ENCODE data around the gene HSPB6.
"Not testable (repeated sequence)": the region's sequence is repeated elsewhere in the genome, so short reads cannot be mapped to it uniquely, and the experiment has no call there.

The HSPB6 gene

DNA sequence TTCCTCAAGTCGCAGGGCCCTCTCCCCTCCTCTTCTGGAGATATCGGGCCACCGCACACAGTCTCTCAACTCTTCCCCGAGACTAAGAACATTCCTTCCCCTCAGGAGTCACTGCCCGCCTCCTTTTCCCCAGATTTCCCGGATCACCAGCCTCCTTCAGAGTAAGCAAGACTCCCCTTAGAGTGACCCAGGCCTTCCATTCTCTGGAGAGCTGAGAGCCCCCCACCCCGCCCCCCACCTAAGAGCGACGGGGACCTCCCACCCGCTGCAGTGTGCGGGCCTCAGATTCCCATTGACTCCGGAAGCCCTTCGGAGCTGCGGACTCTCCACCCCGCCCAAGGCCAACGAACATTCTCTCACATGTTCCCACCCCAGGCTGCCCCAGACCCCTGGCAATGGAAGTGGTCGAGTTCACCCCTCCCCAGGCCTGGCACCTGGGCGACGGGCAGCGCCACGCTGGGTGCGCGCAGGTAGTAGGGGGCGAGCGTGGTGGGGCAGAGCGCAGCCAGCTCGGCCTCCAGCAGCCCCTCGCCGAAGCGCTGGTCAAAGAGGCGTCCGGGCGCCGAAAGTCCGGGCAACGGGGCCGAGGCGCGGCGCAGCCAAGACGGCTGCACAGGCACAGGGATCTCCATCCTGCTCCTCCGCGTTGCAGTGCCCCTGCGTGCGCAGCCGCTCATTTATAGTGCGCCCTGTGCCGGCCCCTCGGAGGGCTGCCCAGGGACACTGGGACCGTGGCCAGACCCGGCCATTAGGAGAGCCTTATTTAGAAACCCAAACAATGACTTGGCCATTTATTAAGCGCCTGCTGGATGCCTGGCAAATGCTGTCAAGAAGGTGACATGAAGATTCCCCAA, at the start of gene HSPB6:
Gene HSPB6 (minus strand): TSS at position 653 of the 854 bp plus-strand sequence. CDS start 21 bp downstream, at position 632.
- no peak for DNase-seq (ENCODE audit: low read depth in 2 of 2)

- DNase-seq (ENCODE audit: low read depth in 2 of 2), result no peak
Observed at GRCh38 chr19:35806597-35806996, 49.8 kb upstream of the HSPB6 start.

GRCh38 chr19:35805526-35806102, 48.8 kb upstream of the HSPB6 start:
- DNase-seq (ENCODE audit: low read depth in 2 of 2), result no peak

- DNase-seq (ENCODE audit: low read depth in 2 of 2), result no peak
Observed at GRCh38 chr19:35801828-35802227, 45.0 kb upstream of the HSPB6 start.

DNA sequence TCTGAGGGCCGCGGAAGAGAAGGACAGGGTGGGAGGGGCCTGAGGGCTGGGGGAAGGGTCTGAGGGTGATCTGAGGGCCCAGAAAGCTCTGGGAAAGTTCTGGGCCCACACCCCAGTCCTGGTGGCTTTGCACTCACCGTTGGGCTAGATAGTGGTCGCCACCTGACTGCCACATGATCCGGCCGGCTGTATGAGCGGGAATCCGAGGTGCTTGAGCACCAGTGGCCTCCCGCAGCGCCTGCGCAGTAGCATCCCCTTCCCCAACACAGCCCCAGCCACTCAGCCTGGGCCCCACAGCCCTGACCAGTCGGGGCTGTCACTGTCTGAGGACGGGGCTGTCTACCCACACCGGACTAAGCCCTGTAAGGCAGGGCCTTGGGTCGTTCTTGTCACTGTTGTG, 40.8 kb upstream of the HSPB6 start:
- DNase-seq (ENCODE audit: low read depth in 2 of 2), result no peak

- no peak for DNase-seq (ENCODE audit: low read depth in 2 of 2)
Observed at GRCh38 chr19:35796645-35797542, 40.1 kb upstream of the HSPB6 start.

DNA sequence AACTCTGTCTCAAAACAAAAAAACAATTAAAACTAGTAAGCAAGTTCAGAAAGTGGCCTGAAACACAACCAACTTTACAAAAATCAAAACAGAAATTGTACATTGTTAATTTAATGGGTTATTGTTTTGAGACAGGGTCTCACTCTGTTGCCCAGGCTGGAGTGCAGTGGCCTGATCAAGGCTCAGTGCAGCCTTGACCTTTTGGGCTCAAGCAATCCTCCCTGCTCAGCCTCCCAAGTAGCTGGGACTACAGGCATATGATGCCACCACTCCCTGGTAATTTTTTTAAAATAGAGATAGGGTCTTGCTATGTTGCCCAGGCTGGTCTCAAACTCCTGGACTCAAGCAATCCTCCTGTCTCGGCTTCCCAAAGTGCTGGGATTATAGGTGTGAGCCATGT, 38.7 kb upstream of the HSPB6 start:
- DNase-seq (ENCODE audit: low read depth in 2 of 2), result not testable (repeated sequence)

GRCh38 chr19:35793381-35794165, 36.7 kb upstream of the HSPB6 start:
- DNase-seq (ENCODE audit: low read depth in 2 of 2), result no peak

GRCh38 chr19:35792888-35793287, 36.1 kb upstream of the HSPB6 start:
- DNase-seq (ENCODE audit: low read depth in 2 of 2), result no peak

GRCh38 chr19:35792312-35792711, 35.5 kb upstream of the HSPB6 start:
- DNase-seq (ENCODE audit: low read depth in 2 of 2), result no peak

DNA sequence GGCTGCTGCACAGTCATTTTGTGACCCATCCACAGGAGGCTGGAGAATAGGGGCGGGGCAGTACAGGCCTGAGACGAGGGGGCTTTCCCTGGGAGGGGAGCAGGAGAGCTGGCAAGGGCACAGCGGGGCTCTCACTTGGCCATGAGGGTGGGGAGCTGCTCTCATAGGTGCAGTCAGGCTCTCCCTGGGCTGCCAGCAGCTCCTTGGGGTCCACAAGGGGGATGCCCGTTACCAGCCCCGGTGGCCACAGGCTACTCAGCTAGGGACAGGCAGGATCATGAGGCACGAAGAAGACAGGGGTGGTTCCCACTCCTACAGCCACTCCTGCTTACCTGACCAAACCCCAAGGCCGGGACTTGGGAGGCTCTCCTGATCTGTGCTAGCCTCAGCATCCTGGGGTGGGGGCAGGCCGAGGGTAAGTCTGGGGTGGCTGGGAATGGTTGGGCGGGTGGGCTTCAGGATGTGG, 35.0 kb upstream of the HSPB6 start:
- no peak for DNase-seq (ENCODE audit: low read depth in 2 of 2)

- no peak for DNase-seq (ENCODE audit: low read depth in 2 of 2)
Observed at GRCh38 chr19:35790981-35791813, 34.4 kb upstream of the HSPB6 start.

GRCh38 chr19:35789978-35790944, 33.4 kb upstream of the HSPB6 start:
- DNase-seq (ENCODE audit: low read depth in 2 of 2), result no peak

GRCh38 chr19:35789195-35789977, 32.6 kb upstream of the HSPB6 start:
- no peak for DNase-seq (ENCODE audit: low read depth in 2 of 2)

DNA sequence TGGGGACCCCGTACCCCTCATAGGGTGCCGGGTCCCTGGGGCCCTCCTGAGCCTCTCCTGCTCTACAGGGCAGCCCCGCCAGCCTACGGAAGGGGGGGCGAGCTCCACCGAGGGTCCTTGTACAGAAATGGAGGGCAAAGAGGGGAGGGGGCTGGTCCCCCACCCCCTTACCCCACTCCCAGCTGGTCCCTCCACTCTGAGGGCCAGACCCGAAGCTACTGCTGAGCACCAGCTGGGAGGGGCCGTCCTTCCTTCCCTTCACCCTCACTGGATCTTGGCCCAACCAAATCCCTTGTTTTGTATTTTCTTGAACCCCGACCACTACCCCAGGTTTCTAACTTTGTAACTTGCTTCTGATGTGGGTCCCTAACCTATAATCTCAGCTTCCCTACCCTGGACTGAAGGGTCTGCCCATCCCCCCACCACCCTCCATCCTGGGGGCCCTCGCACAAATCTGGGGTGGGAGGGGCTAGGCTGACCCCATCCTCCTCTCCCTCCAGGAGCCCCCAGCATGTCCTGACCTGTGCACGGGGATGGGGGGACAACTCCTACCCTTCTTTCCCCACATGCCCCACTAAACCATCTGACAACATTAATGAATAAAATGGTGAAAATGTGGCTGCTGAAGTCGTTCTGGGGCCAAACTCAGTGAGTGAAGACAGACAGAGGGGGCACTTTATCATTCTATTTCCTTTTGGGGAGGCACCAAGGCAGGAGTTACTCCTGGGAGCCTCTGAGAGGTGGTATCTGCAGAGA, 31.6 kb upstream of the HSPB6 start:
- no peak for DNase-seq (ENCODE audit: low read depth in 2 of 2)

DNA sequence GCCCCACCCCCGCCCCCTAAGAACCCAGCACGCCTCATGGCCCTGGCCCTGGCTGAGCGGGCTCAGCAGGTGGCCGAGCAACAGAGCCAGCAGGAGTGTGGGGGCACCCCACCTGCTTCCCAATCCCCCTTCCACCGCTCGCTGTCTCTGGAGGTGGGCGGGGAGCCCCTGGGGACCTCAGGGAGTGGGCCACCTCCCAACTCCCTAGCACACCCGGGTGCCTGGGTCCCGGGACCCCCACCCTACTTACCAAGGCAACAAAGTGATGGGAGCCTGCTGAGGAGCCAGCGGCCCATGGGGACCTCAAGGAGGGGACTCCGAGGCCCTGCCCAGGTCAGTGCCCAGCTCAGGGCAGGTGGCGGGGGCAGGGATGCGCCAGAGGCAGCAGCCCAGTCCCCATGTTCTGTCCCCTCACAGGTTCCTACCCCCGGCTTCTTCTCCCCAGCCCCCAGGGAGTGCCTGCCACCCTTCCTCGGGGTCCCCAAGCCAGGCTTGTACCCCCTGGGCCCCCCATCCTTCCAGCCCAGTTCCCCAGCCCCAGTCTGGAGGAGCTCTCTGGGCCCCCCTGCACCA, 30.5 kb upstream of the HSPB6 start:
- DNase-seq (ENCODE audit: low read depth in 2 of 2), result no peak

Data from activated CD8-positive, alpha-beta memory T cell treated with anti-CD3 and anti-CD28 coated beads for 4 hours (primary cell).